ENCODE measurements around the gene NABP2. TPM values are rescaled to one million over a fixed set of nuclear protein-coding genes. Genes with fewer than 3 reads are reported as not detected.

The NABP2 gene
- total RNA-seq, 1 experiment from 2014 or later: 42.7 TPM

DNA sequence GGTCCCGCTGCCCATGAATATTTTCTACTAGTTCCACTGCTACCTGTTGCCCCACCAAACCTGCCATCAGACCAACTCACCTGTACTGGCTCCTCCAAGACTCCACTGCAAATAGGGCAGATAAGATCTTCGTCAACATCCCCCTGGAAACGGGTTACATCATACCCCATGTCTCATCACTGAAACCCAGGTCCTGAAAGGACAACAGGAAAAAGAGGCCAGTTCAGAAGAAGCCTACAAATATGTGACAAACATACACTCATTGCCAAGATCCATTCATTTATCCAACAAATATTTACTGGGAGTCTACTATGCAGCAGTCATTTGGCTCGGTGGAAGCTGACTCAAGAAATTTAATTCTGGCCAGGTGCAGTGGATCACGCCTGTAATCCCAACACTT is 10.3 kb upstream of the NABP2 start:
- Mint-ChIP-seq H3K36me3 (peaks cover 76% of the 10 kb centered on the region), H3K9me3 (no peaks in the 10 kb centered on the region), H3K27ac (no peak overlapping the region), H3K4me3 (no peak overlapping the region), H3K4me1 (no peaks in the 10 kb centered on the region), H3K27me3 (ENCODE audit: low read depth) (no peaks in the 10 kb centered on the region)
- TF ChIP-seq TEAD4 (CRISPR knock-in tag; IDR thresholded peaks at IDR 0.05): no peak
- TF ChIP-seq MXD4 (CRISPR knock-in tag; IDR thresholded peaks at IDR 0.05; ENCODE audit: borderline replicate concordance): no peak
- ATAC-seq: no peak
- CTCF ChIA-PET: no interaction called here
- no peak for DNase-seq (ENCODE audit: low spot score)
- POLR2A ChIA-PET: no interaction called here

DNA sequence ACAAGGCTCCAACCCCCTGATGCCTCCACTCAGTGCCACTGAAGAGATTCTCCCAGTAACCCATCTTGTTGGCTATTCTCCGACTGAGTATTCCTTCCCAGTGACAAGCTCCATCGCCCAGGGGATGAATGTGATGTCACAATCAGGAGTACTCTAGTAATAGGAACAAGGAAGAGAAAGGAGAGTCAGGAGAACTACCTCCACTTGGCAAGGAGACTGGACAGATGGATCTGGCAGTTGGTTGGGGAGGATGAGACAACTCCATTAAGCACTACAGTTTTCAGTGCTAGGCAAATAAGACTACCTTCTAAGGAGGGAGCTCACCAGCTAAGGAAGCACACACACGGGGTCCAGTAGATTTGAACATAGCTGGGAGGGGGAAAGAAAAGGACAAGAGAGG is 7.7 kb upstream of the NABP2 start:
- no peak for DNase-seq (ENCODE audit: low spot score)
- no peak overlapping the region for H3K4me3 Mint-ChIP-seq
- POLR2A ChIA-PET: interaction anchor here (0.7 kb wide), 2 partner anchors 12 to 27 kb away, joined by 3 to 4 read pairs; no protein-coding TSS in a partner anchor
- peaks cover 54% of the 10 kb centered on the region for H3K36me3 Mint-ChIP-seq
- CTCF ChIA-PET: interaction anchor here (1.3 to 4.3 kb wide), 2 partner anchors 10 to 40 kb away, joined by 3 to 22 read pairs; no protein-coding TSS in a partner anchor
- peaks cover 7% of the 10 kb centered on the region for H3K4me1 Mint-ChIP-seq
- H3K27ac Mint-ChIP-seq: no peak overlapping the region; the same call in none of the 2 replicates
- TF ChIP-seq, protein P1, sequence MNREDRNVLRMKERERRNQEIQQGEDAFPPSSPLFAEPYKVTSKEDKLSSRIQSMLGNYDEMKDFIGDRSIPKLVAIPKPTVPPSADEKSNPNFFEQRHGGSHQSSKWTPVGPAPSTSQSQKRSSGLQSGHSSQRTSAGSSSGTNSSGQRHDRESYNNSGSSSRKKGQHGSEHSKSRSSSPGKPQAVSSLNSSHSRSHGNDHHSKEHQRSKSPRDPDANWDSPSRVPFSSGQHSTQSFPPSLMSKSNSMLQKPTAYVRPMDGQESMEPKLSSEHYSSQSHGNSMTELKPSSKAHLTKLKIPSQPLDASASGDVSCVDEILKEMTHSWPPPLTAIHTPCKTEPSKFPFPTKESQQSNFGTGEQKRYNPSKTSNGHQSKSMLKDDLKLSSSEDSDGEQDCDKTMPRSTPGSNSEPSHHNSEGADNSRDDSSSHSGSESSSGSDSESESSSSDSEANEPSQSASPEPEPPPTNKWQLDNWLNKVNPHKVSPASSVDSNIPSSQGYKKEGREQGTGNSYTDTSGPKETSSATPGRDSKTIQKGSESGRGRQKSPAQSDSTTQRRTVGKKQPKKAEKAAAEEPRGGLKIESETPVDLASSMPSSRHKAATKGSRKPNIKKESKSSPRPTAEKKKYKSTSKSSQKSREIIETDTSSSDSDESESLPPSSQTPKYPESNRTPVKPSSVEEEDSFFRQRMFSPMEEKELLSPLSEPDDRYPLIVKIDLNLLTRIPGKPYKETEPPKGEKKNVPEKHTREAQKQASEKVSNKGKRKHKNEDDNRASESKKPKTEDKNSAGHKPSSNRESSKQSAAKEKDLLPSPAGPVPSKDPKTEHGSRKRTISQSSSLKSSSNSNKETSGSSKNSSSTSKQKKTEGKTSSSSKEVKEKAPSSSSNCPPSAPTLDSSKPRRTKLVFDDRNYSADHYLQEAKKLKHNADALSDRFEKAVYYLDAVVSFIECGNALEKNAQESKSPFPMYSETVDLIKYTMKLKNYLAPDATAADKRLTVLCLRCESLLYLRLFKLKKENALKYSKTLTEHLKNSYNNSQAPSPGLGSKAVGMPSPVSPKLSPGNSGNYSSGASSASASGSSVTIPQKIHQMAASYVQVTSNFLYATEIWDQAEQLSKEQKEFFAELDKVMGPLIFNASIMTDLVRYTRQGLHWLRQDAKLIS (CRISPR knock-in tag; IDR thresholded peaks at IDR 0.05; ENCODE audit: borderline replicate concordance): no peak
- TF ChIP-seq IRF1 (CRISPR knock-in tag; IDR thresholded peaks at IDR 0.05): no peak
- TF ChIP-seq ZNF317 (CRISPR knock-in tag; IDR thresholded peaks at IDR 0.05; ENCODE audit: borderline replicate concordance, low read depth): no peak
- TF ChIP-seq ATF2 (CRISPR knock-in tag; IDR thresholded peaks at IDR 0.05; ENCODE audit: borderline replicate concordance, low read depth): no peak
- TF ChIP-seq, protein P2, sequence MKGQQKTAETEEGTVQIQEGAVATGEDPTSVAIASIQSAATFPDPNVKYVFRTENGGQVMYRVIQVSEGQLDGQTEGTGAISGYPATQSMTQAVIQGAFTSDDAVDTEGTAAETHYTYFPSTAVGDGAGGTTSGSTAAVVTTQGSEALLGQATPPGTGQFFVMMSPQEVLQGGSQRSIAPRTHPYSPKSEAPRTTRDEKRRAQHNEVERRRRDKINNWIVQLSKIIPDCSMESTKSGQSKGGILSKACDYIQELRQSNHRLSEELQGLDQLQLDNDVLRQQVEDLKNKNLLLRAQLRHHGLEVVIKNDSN (CRISPR knock-in tag; IDR thresholded peaks at IDR 0.05): no peak
- TF ChIP-seq ZNF138 (CRISPR knock-in tag; conservative IDR thresholded peaks at IDR 0.05): no peak
- TF ChIP-seq ARID4B (CRISPR knock-in tag; IDR thresholded peaks at IDR 0.05; ENCODE audit: borderline replicate concordance): no peak
- no peak for TF ChIP-seq FOXJ3 (CRISPR knock-in tag; IDR thresholded peaks at IDR 0.05; ENCODE audit: borderline replicate concordance)
- TF ChIP-seq CBFB (CRISPR knock-in tag; IDR thresholded peaks at IDR 0.05; ENCODE audit: low read depth): no peak
- TF ChIP-seq RELA (CRISPR knock-in tag; IDR thresholded peaks at IDR 0.05; ENCODE audit: borderline replicate concordance): no peak
- H3K27me3 Mint-ChIP-seq (ENCODE audit: low read depth): no peaks in the 10 kb centered on the region
- no peak for ATAC-seq
- no peaks in the 10 kb centered on the region for H3K9me3 Mint-ChIP-seq

All from WTC11 (cell line).